HG03159 (cell line): ENCODE data around the gene USP43.
"Not testable (repeated sequence)": the region's sequence is repeated elsewhere in the genome, so short reads cannot be mapped to it uniquely, and the experiment has no call there.

Experiments
- ATAC-seq: cut with Tn5 transposase; IDR thresholded peaks from one replicate; pipeline ENCODE4 v1.9.1; 2021; ENCODE audit warnings: mild to moderate bottlenecking, moderate library complexity; ENCODE audit not compliant: unreplicated experiment

USP43 gene

GRCh38 chr17:9644910-9645751 is at the start of gene USP43:
USP43 (plus strand) TSS chr17:9645517; CDS start chr17:9645633, 116 bp downstream.
- ATAC-seq: no peak

GRCh38 chr17:9597638-9598037 is 47.7 kb upstream of the USP43 start:
- not testable (repeated sequence) for ATAC-seq

GRCh38 chr17:9598661-9599060 is 46.7 kb upstream of the USP43 start:
- ATAC-seq: no peak

- not testable (repeated sequence) for ATAC-seq
Measured at GRCh38 chr17:9604583-9604982, 40.7 kb upstream of the USP43 start.

GRCh38 chr17:9606453-9606852 is 38.9 kb upstream of the USP43 start:
- no peak for ATAC-seq

GRCh38 chr17:9607058-9607457 is 38.3 kb upstream of the USP43 start:
- ATAC-seq: not testable (repeated sequence)

- ATAC-seq: no peak
Measured at GRCh38 chr17:9611557-9611956, 33.8 kb upstream of the USP43 start.

GRCh38 chr17:9612006-9612405 is 33.3 kb upstream of the USP43 start:
- ATAC-seq: no peak

GRCh38 chr17:9615486-9615885 is 29.8 kb upstream of the USP43 start:
- no peak for ATAC-seq

- no peak for ATAC-seq
Measured at GRCh38 chr17:9622961-9623360, 22.4 kb upstream of the USP43 start.

- ATAC-seq: no peak
Measured at GRCh38 chr17:9628509-9628908, 16.8 kb upstream of the USP43 start.

- ATAC-seq: no peak
Measured at GRCh38 chr17:9632741-9633140, 12.6 kb upstream of the USP43 start.

- ATAC-seq: no peak
Measured at GRCh38 chr17:9635340-9635739, 10.0 kb upstream of the USP43 start.

- ATAC-seq: no peak
Measured at GRCh38 chr17:9636501-9636900, 8.8 kb upstream of the USP43 start.

- not testable (repeated sequence) for ATAC-seq
Measured at GRCh38 chr17:9640388-9640787, 4.9 kb upstream of the USP43 start.

GRCh38 chr17:9643611-9644010 is 1.7 kb upstream of the USP43 start:
- ATAC-seq: no peak

- no peak for ATAC-seq
Measured at GRCh38 chr17:9645851-9646545, 681 bp downstream of the USP43 start.

GRCh38 chr17:9646546-9646885 is 1.2 kb downstream of the USP43 start:
- no peak for ATAC-seq

- ATAC-seq: no peak
Measured at GRCh38 chr17:9647014-9647413, 1.7 kb downstream of the USP43 start.

- no peak for ATAC-seq
Measured at GRCh38 chr17:9648521-9649110, 3.3 kb downstream of the USP43 start.

- no peak for ATAC-seq
Measured at GRCh38 chr17:9658593-9659211, 13.4 kb downstream of the USP43 start.
